Lung (tissue), 12 donors: ENCODE data around the gene TP63. TPM values are rescaled to one million over a fixed set of nuclear protein-coding genes. Genes with fewer than 3 reads are reported as not detected.

ENCODE experiments used
- ATAC-seq: fragments of 200-7000 bp; cut with Tn5 transposase; one replicate; pipeline ENCODE4 v1.9.1; 2020; ENCODE audit warnings: moderate number of reproducible peaks; ENCODE audit not compliant: insufficient read depth, low FRiP score
- DNase-seq, 3 donors: peaks; one replicate each; pipeline ENCODE4 v3.0.0-alpha.2; 2013 to 2017
- H3K27ac ChIP-seq, 2 donors: one replicate each; pipeline ENCODE4 v1.5.1; 2013; ENCODE audit warnings: mild to moderate bottlenecking in 2 of 2, moderate library complexity in 2 of 2, control low read depth in 1 of 2, inconsistent platforms in 1 of 2, low read depth in 1 of 2, low read length in 1 of 2
- H3K27me3 ChIP-seq, 3 donors: one replicate each; pipeline ENCODE4 v1.5.1; 2013; ENCODE audit warnings: low read length in 2 of 3; ENCODE audit not compliant: control insufficient read depth in 3 of 3, insufficient read depth in 3 of 3
- H3K36me3 ChIP-seq, 4 donors: one replicate each; pipeline ENCODE4 v1.5.1; 2013; ENCODE audit warnings: low read length in 4 of 4, mild to moderate bottlenecking in 1 of 4, moderate library complexity in 1 of 4; ENCODE audit not compliant: control insufficient read depth in 4 of 4, insufficient read depth in 4 of 4
- H3K4me1 ChIP-seq, 5 donors: one replicate each; pipeline ENCODE4 v1.5.1; 2013; ENCODE audit warnings: low read length in 5 of 5, mild to moderate bottlenecking in 2 of 5, moderate library complexity in 1 of 5; ENCODE audit not compliant: control insufficient read depth in 5 of 5, insufficient read depth in 5 of 5
- H3K4me3 ChIP-seq: one replicate; pipeline ENCODE4 v1.5.1; 2013; ENCODE audit warnings: mild to moderate bottlenecking, control low read depth, moderate library complexity
- H3K9ac ChIP-seq, 2 donors: one replicate each; pipeline ENCODE4 v1.5.1; 2013; ENCODE audit warnings: low read length in 2 of 2, control low read depth in 1 of 2; ENCODE audit not compliant: insufficient read depth in 1 of 2
- H3K9me3 ChIP-seq, 4 donors: one replicate each; pipeline ENCODE4 v1.5.1; 2013; ENCODE audit warnings: low read length in 3 of 4, mild to moderate bottlenecking in 1 of 4, moderate library complexity in 1 of 4; ENCODE audit not compliant: control insufficient read depth in 4 of 4, insufficient read depth in 3 of 4
- WGBS, 2 donors: extraction: QIAGEN DNeasy Blood & Tissue Kit; methylation state at CpG; one replicate each; pipeline ENCODE4 v1.1.7; 2013; 5-methylcytosine and 5-hydroxymethylcytosine counted together
- polyA plus RNA-seq, 2 donors: library from polyadenylated mRNA; stranded (reverse); fragments of 200-250 nt; gene quantifications; one replicate each; pipeline ENCODE4 v1.2.1, GENCODE V29; 2013
- total RNA-seq, 2 donors: library from RNA; depleted of rRNA in 1 of 2; stranded (reverse); fragments of >200 nt in 1 of 2; gene quantifications; one replicate each; pipeline ENCODE4 v1.2.1, GENCODE V29; 2014 to 2021
- TF ChIP-seq, protein P1 (sequence below): IDR thresholded peaks from 2 replicates; pipeline ENCODE4 v1.5.1; 2012; ENCODE audit warnings: mild to moderate bottlenecking; ENCODE audit errors: control extremely low read depth, extremely low read depth
- donor health status: control.
- donor health status: control.
- donor health status: Bipolar disorder and iron deficiency.
- donor health status: healthy.
- donor health status: DM: yes; HTN: yes; CAD: no.

Gene TP63
- total and polyA plus RNA-seq, 4 donors = 1.1 to 12.3 (median 2.7) TPM

DNA sequence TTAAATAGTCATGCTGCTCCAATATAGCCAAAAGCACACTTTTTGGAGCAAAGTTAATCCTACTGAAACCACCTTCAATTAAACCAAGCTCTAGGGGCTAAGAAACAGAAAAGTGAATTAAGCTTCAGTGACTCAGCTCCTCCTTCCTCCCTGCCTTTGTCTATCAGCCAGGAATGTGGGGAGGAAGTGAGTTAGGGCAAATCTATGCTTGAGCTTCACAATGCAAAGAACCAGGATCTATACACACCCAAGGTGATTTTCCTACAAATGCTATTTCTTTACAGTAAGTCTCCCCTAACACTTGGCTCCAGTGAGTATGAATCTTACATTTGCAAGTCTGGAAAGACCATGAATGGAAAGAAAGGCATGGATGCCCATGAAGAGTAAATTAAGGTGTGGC is 277.5 kb downstream of the TP63 start:
- H3K4me3 ChIP-seq = no peak overlapping the region
- no peaks in the 10 kb centered on the region for H3K9me3 ChIP-seq
- no peaks in the 10 kb centered on the region for H3K36me3 ChIP-seq
- H3K9ac ChIP-seq = no peak overlapping the region
- TF ChIP-seq, protein P1, sequence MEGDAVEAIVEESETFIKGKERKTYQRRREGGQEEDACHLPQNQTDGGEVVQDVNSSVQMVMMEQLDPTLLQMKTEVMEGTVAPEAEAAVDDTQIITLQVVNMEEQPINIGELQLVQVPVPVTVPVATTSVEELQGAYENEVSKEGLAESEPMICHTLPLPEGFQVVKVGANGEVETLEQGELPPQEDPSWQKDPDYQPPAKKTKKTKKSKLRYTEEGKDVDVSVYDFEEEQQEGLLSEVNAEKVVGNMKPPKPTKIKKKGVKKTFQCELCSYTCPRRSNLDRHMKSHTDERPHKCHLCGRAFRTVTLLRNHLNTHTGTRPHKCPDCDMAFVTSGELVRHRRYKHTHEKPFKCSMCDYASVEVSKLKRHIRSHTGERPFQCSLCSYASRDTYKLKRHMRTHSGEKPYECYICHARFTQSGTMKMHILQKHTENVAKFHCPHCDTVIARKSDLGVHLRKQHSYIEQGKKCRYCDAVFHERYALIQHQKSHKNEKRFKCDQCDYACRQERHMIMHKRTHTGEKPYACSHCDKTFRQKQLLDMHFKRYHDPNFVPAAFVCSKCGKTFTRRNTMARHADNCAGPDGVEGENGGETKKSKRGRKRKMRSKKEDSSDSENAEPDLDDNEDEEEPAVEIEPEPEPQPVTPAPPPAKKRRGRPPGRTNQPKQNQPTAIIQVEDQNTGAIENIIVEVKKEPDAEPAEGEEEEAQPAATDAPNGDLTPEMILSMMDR = no peak
- no peaks in the 10 kb centered on the region for H3K27me3 ChIP-seq
- DNase-seq (no peak), ATAC-seq (no peak)
- H3K27ac ChIP-seq = no peak overlapping the region
- no peaks in the 10 kb centered on the region for H3K4me1 ChIP-seq

DNA sequence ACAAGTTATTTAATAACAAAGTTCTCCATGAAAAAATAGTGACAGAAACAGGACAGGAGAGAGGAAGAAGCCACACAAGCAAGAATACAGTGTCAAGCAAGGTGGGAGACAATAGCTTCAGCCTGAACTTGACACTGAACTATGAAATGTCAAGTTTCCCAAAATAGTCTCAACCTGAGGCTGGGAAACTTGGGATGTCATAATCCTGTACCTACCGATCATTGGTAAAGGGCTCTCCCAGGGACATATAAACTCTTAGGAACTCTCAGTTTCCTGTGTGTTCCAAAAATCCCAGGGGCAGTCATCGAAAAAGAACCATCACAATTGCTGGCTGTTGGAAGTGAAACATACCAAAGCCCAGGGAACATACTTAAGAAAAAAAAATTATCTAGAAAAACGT is 277.9 kb downstream of the TP63 start:
- Histone ChIP-seq H3K27me3 (no peaks in the 10 kb centered on the region), H3K9ac (no peak overlapping the region), H3K27ac (no peak overlapping the region), H3K9me3 (no peaks in the 10 kb centered on the region), H3K4me3 (no peak overlapping the region), H3K4me1 (no peaks in the 10 kb centered on the region), H3K36me3 (no peaks in the 10 kb centered on the region)
- DNase-seq (no peak), ATAC-seq (no peak)
- 87 to 93% methylated on average over 3 of the region's 3 CpGs for WGBS, 2 donors
- TF ChIP-seq, protein P1 = no peak

DNA sequence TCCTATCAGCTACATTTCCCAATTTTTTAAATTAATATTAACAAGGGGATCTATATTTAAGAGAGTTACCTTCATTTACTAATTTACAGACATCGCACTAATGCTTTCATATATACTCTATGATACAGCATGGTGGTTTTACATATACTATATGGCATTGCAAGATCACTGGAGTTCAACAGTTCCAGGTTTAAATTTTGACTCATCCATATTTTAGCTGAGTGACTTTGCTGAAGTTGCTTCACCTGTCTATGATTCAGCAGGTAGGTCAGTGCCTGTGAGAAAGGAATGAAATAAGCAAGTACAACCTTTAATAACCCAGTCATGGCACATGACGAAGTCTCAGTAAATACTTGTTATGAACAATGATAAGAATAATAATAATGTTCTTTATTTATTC is 278.4 kb downstream of the TP63 start:
- Histone ChIP-seq H3K9me3 (no peaks in the 10 kb centered on the region), H3K27ac (no peak overlapping the region), H3K4me3 (no peak overlapping the region), H3K4me1 (no peaks in the 10 kb centered on the region), H3K27me3 (no peaks in the 10 kb centered on the region), H3K9ac (no peak overlapping the region), H3K36me3 (no peaks in the 10 kb centered on the region)
- DNase-seq = no peak
- TF ChIP-seq, protein P1 = no peak
- WGBS, 2 donors = 89 to 90% methylated on average over 2 of the region's 2 CpGs
- ATAC-seq = no peak

DNA sequence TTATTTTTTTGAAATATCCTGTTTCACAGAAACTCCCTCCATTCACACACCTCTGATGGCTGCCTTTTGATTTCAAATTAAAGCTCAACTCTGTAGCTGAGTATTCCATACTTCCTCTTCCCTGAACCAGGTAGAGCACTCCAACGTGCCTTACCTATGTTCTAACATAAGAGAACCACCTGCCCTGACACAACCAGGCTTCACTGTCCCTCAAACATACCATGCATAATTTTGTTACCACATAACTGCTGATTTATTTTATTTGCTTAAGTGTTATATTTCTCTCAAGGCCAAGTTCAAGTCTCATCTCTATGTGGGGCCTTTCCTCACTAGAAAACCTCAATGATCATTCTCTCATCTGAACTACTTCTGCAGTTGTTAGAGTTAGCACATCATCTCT is 279.8 kb downstream of the TP63 start:
- DNase-seq (no peak), ATAC-seq (no peak)
- 34 to 57% methylated on average over 1 of the region's 1 CpG for WGBS, 2 donors
- Histone ChIP-seq H3K9ac (no peak overlapping the region), H3K27ac (no peak overlapping the region), H3K27me3 (no peaks in the 10 kb centered on the region), H3K9me3 (no peaks in the 10 kb centered on the region), H3K4me3 (no peak overlapping the region), H3K36me3 (no peaks in the 10 kb centered on the region), H3K4me1 (no peaks in the 10 kb centered on the region)
- TF ChIP-seq, protein P1 = no peak
